ENCODE data around the gene PAQR4.
"Not testable (repeated sequence)": the region's sequence is repeated elsewhere in the genome, so short reads cannot be mapped to it uniquely, and the experiment has no call there.

The PAQR4 gene

DNA sequence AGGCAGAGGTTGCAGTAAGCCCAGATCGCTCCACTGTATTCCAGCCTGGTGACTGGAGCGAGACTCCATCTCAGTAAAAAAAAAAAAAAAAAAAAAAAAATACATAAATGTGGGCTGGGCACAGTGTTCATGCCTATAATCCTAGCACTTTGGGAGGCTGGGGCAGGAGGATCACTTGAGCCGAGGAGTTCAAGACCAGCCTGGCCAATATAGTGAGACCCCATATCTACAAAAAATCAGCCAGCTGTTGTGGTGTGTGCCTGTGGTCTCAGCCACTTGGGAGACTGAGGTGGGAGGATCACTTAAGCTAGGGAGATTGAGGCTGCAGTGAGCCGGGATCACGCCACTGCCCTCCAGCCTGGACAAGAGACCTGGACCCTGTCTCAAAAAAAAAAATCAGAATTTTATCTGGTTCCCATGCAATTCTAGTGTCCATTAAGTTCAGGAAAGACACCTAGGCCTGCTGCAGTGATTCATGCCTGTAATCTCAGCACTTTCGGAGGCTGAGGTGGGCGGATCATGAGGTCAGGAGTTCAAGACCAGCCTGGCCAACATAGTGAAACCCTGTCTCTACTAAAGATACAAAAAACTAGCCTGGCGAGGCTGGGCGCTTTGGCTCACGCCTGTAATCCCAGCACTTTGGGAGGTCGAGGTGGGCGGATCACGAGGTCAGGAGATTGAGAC is 37.8 kb upstream of the PAQR4 start:
- H3K36me3 ChIP-seq (ENCODE audit: control insufficient read depth, insufficient read depth, low read length); H3K4me1 ChIP-seq (ENCODE audit: control insufficient read depth, insufficient read depth, low read length); H3K27me3 ChIP-seq (ENCODE audit: control insufficient read depth, insufficient read depth, low read length); H3K9ac ChIP-seq (ENCODE audit: low read length); H3K9me3 ChIP-seq (ENCODE audit: control insufficient read depth, low read length); H3K4me3 ChIP-seq (ENCODE audit: low read length): not testable (repeated sequence)

DNA sequence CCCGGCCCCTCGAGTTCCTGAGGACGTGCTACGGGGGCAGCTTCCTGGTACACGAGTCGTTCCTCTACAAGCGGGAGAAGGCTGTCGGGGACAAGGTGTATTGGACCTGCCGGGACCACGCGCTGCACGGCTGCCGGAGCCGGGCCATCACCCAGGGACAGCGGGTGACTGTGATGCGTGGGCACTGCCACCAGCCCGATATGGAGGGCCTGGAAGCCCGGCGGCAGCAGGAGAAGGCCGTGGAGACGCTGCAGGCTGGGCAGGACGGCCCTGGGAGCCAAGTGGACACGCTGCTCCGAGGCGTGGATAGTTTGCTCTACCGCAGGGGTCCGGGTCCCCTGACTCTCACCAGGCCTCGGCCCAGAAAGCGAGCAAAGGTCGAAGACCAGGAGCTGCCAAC is 36.0 kb upstream of the PAQR4 start:
- no peaks in the 10 kb centered on the region for H3K9me3 ChIP-seq (ENCODE audit: control insufficient read depth, low read length)
- H3K4me1 ChIP-seq (ENCODE audit: control insufficient read depth, insufficient read depth, low read length): no peaks in the 10 kb centered on the region
- no peak overlapping the region for H3K9ac ChIP-seq (ENCODE audit: low read length)
- no peaks in the 10 kb centered on the region for H3K27me3 ChIP-seq (ENCODE audit: control insufficient read depth, insufficient read depth, low read length)
- H3K36me3 ChIP-seq (ENCODE audit: control insufficient read depth, insufficient read depth, low read length): no peaks in the 10 kb centered on the region
- no peak overlapping the region for H3K4me3 ChIP-seq (ENCODE audit: low read length)

DNA sequence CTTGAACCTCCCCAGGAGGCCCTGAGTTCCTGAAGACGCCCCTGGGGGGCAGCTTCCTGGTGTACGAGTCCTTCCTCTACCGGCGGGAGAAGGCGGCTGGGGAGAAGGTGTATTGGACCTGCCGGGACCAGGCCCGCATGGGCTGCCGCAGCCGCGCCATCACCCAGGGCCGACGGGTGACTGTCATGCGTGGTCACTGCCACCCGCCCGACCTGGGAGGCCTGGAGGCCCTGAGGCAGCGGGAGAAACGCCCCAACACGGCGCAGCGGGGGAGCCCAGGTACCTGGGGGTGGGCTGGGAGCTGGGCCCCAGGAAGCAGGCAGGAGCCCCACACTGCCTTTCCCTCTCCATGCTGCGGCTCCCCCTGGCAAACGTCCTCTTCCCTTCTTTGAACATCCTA is 35.4 kb upstream of the PAQR4 start:
- Histone ChIP-seq H3K4me1 (ENCODE audit: control insufficient read depth, insufficient read depth, low read length) (no peaks in the 10 kb centered on the region), H3K9me3 (ENCODE audit: control insufficient read depth, low read length) (no peaks in the 10 kb centered on the region), H3K9ac (ENCODE audit: low read length) (no peak overlapping the region), H3K27me3 (ENCODE audit: control insufficient read depth, insufficient read depth, low read length) (no peaks in the 10 kb centered on the region), H3K36me3 (ENCODE audit: control insufficient read depth, insufficient read depth, low read length) (no peaks in the 10 kb centered on the region), H3K4me3 (ENCODE audit: low read length) (no peak overlapping the region)

DNA sequence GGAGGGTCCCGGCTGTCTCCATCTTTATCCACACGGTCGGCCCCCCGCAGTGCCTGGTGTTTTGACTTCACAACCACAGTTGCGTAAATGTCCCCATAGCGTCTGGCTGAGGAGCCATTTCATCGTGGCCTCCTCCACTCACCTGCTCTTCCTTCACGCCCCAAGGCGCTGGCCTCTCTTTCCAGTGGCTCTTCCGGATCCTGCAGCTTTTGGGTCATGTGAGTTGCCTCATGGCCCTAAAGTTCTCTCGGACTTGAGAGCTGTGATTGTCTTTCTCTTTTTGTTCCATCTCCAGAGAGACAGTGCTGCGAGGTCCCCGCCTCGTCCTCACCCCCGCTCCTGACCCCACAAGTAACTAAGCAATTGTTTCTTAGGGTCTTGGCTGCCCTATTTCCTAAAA is 34.7 kb upstream of the PAQR4 start:
- Histone ChIP-seq H3K9ac (ENCODE audit: low read length) (no peak overlapping the region), H3K27me3 (ENCODE audit: control insufficient read depth, insufficient read depth, low read length) (no peaks in the 10 kb centered on the region), H3K36me3 (ENCODE audit: control insufficient read depth, insufficient read depth, low read length) (no peaks in the 10 kb centered on the region), H3K4me3 (ENCODE audit: low read length) (no peak overlapping the region), H3K9me3 (ENCODE audit: control insufficient read depth, low read length) (no peaks in the 10 kb centered on the region), H3K4me1 (ENCODE audit: control insufficient read depth, insufficient read depth, low read length) (no peaks in the 10 kb centered on the region)

DNA sequence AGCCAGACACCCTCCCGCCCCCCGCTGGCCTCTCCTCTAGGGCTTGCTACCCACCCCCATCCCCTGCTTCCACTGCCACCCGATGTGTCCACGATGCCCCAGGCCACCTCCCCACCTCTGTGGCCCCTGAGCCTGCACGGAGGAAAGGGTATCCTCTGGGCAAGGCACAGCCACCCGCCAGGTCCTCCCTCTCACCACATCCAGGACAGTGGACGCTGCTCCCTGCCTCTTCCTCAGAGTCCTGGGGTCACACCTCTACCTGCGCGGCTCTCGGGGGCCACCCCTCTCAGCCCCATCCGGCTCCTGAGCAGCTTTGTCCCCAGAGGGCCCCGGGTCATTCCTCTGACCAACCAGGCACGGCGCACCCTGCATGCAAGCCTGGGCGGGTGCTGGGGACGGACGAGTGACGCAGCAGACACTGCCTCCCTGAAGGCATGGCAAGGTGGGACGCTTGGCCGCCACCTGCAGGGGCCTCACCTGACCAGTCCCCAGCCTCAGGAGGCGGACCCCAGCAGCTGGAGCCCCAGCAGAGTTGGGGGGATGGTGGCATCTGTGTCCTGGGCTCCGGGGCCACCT is 32.6 kb upstream of the PAQR4 start:
- Histone ChIP-seq H3K4me1 (ENCODE audit: control insufficient read depth, insufficient read depth, low read length) (no peaks in the 10 kb centered on the region), H3K36me3 (ENCODE audit: control insufficient read depth, insufficient read depth, low read length) (peaks cover 4% of the 10 kb centered on the region), H3K27me3 (ENCODE audit: control insufficient read depth, insufficient read depth, low read length) (no peaks in the 10 kb centered on the region), H3K4me3 (ENCODE audit: low read length) (no peak overlapping the region), H3K9me3 (ENCODE audit: control insufficient read depth, low read length) (no peaks in the 10 kb centered on the region), H3K9ac (ENCODE audit: low read length) (no peak overlapping the region)

DNA sequence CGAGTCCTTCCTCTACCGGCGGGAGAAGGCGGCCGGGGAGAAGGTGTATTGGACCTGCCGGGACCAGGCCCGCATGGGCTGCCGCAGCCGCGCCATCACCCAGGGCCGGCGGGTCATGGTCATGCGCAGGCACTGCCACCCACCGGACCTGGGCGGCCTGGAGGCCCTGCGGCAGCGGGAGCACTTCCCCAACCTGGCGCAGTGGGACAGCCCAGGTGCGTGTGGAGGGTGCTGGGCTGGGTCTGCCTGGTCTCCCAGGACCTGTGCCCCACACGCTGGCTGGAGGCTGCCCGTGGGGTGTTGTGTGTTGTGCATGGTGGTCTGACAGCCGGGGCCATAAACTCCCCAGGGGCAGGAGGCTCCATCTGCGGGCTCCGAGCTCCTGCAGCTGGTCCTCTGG is 32.0 kb upstream of the PAQR4 start:
- Histone ChIP-seq H3K27me3 (ENCODE audit: control insufficient read depth, insufficient read depth, low read length) (no peaks in the 10 kb centered on the region), H3K9me3 (ENCODE audit: control insufficient read depth, low read length) (no peaks in the 10 kb centered on the region), H3K9ac (ENCODE audit: low read length) (no peak overlapping the region), H3K36me3 (ENCODE audit: control insufficient read depth, insufficient read depth, low read length) (peaks cover 4% of the 10 kb centered on the region), H3K4me3 (ENCODE audit: low read length) (no peak overlapping the region), H3K4me1 (ENCODE audit: control insufficient read depth, insufficient read depth, low read length) (no peaks in the 10 kb centered on the region)

DNA sequence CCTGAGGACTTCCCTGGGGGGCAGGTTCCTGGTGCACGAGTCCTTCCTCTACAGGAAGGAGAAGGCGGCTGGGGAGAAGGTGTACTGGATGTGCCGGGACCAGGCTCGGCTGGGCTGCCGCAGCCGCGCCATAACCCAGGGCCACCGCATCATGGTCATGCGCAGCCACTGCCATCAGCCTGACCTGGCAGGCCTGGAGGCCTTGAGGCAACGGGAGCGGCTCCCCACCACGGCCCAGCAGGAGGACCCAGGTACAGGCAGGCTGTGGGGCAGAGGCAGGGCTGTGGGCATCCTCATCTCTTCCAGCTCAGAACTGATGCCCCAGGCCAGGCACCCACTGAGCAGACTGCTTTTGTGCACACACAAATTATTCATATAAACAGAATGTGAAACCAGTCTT is 30.9 kb upstream of the PAQR4 start:
- Histone ChIP-seq H3K9me3 (ENCODE audit: control insufficient read depth, low read length) (no peaks in the 10 kb centered on the region), H3K4me3 (ENCODE audit: low read length) (no peak overlapping the region), H3K9ac (ENCODE audit: low read length) (no peak overlapping the region), H3K4me1 (ENCODE audit: control insufficient read depth, insufficient read depth, low read length) (no peaks in the 10 kb centered on the region), H3K27me3 (ENCODE audit: control insufficient read depth, insufficient read depth, low read length) (no peaks in the 10 kb centered on the region), H3K36me3 (ENCODE audit: control insufficient read depth, insufficient read depth, low read length) (peaks cover 4% of the 10 kb centered on the region)

DNA sequence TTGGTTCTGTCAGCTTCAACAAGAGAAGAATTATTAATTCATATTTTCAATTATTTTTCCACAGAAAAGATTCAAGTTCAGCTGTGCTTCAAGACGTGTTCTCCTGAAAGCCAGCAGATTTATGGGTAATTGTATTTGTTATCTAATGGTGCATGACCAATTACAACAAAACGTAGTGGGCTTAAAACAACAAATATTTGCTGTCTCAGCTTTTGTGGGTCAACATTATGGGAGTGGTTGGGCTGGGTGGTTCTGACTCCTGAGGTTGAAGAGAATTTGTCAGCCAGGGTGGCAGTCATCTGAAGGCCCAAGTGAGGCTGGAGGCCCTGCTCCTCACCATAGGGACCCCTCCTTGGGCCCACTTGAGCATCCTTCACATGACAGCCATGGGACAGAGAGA is 29.2 kb upstream of the PAQR4 start:
- Histone ChIP-seq H3K9ac (ENCODE audit: low read length) (no peak overlapping the region), H3K4me3 (ENCODE audit: low read length) (no peak overlapping the region), H3K36me3 (ENCODE audit: control insufficient read depth, insufficient read depth, low read length) (peaks cover 4% of the 10 kb centered on the region), H3K27me3 (ENCODE audit: control insufficient read depth, insufficient read depth, low read length) (no peaks in the 10 kb centered on the region), H3K4me1 (ENCODE audit: control insufficient read depth, insufficient read depth, low read length) (no peaks in the 10 kb centered on the region), H3K9me3 (ENCODE audit: control insufficient read depth, low read length) (no peaks in the 10 kb centered on the region)

DNA sequence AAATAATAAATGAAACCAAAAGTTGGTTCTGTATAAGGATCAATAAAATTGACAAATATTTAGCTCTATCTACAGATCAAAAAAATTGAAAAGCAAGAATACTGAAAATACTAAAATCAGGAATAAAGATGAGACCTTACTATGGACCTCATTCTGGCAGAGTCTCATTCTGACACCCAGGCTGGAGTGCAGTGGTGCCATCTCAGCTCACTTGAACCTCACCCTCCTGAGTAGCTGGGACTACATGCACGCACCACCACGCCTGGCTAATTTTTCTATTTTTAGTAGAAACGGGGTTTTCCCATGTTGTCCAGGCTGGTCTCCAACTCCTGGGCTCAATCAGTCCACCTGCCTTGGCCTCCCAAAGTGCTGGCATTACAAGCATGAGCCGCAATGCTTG is 27.1 kb upstream of the PAQR4 start:
- no peak overlapping the region for H3K9ac ChIP-seq (ENCODE audit: low read length)
- H3K9me3 ChIP-seq (ENCODE audit: control insufficient read depth, low read length): no peaks in the 10 kb centered on the region
- H3K4me3 ChIP-seq (ENCODE audit: low read length): no peak overlapping the region
- peaks cover 4% of the 10 kb centered on the region for H3K36me3 ChIP-seq (ENCODE audit: control insufficient read depth, insufficient read depth, low read length)
- no peaks in the 10 kb centered on the region for H3K4me1 ChIP-seq (ENCODE audit: control insufficient read depth, insufficient read depth, low read length)
- H3K27me3 ChIP-seq (ENCODE audit: control insufficient read depth, insufficient read depth, low read length): no peaks in the 10 kb centered on the region

DNA sequence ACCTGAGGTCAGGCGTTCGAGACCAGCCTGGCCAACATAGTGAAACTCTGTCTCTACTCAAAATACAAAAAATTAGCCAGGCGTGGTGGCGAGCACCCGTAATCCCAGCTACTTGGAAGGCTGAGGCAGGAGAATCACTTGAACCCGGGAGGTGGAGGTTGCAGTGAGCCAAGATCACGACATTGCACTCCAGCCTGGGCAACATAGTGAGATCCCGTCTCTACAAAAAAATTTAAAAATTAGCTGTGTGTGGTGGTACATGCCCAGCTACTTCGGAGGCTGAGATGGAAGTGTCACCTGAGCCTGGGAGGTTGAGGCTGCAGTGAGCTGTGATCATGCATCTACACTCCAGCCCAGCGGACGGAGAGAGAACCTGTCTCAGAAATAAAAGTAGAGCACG is 25.4 kb upstream of the PAQR4 start:
- not testable (repeated sequence) for H3K9me3 ChIP-seq (ENCODE audit: control insufficient read depth, low read length); H3K9ac ChIP-seq (ENCODE audit: low read length); H3K36me3 ChIP-seq (ENCODE audit: control insufficient read depth, insufficient read depth, low read length); H3K4me3 ChIP-seq (ENCODE audit: low read length); H3K4me1 ChIP-seq (ENCODE audit: control insufficient read depth, insufficient read depth, low read length); H3K27me3 ChIP-seq (ENCODE audit: control insufficient read depth, insufficient read depth, low read length)

DNA sequence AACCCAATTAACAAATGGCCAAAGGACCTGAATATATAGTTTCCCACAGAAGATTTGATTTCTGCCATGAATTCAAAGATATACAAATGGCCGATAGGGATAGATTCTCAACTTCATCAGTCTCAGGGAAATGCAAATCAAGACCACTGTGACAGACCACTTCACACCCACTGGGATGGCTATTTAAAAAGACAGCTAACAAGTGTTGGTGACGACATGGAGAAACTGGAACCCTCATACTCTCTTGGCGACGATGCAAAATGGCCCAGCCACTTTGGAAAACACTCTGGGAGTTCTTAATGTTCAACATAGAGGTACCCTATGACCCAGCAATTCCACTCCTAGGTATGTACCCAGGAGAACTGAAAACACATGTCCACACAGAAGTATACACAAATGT is 22.5 kb upstream of the PAQR4 start:
- no peaks in the 10 kb centered on the region for H3K27me3 ChIP-seq (ENCODE audit: control insufficient read depth, insufficient read depth, low read length)
- no peaks in the 10 kb centered on the region for H3K36me3 ChIP-seq (ENCODE audit: control insufficient read depth, insufficient read depth, low read length)

DNA sequence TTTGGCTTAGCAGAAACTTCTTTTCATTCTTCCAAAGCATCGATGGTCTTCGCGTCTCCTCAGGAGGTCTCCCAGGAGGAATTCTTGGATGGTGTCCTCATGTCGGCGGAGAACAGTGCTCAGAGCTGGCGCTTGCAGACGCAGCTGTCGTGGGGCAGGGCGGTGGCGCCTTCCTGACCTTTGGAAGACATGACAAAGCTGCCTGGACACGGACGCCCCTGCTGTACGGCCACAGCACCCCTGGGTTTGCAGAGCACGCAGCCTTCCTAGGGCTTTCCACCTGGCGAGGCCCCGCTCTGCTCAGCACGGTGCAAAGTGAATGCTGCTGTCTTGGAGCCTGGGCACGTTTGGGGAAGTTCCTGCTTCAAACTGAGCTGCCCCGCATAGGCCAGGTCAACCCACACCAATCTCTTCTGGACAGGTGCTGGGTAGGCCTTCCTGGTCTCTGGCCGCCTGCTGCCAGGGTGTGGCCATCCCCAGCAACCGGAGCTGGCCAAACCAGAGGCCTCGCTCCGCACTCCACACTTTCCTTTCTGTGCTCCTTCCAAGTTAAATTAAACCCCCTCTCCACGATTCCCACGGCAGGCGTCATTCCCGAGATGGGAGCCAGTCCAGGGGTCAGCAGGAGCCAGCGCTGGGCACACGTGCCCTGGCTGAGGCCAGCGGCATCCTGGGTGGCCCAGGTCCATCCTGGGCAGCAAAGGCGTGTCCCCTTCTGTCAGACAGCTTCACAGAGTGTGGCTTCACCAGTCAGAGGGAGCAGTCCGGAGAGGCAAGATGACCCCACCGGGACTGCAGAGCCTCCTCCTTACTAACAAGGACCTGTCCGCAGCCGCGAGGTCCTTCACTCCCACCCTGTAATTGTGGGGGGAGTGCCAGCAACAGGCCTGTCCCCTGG is 20.1 kb upstream of the PAQR4 start:
- Histone ChIP-seq H3K4me1 (ENCODE audit: control insufficient read depth, insufficient read depth, low read length) (no peaks in the 10 kb centered on the region), H3K9me3 (ENCODE audit: control insufficient read depth, low read length) (no peaks in the 10 kb centered on the region), H3K27me3 (ENCODE audit: control insufficient read depth, insufficient read depth, low read length) (peaks cover 6% of the 10 kb centered on the region), H3K9ac (ENCODE audit: low read length) (no peak overlapping the region), H3K4me3 (ENCODE audit: low read length) (no peak overlapping the region), H3K36me3 (ENCODE audit: control insufficient read depth, insufficient read depth, low read length) (no peaks in the 10 kb centered on the region)

More for the DNA sequence above, 22.5 kb upstream of the PAQR4 start:
- Histone ChIP-seq H3K9me3 (ENCODE audit: control insufficient read depth, low read length) (no peaks in the 10 kb centered on the region), H3K4me1 (ENCODE audit: control insufficient read depth, insufficient read depth, low read length) (no peaks in the 10 kb centered on the region), H3K4me3 (ENCODE audit: low read length) (no peak overlapping the region), H3K9ac (ENCODE audit: low read length) (no peak overlapping the region)
